ENCODE measurements around the gene TTC34.

Gene TTC34

DNA sequence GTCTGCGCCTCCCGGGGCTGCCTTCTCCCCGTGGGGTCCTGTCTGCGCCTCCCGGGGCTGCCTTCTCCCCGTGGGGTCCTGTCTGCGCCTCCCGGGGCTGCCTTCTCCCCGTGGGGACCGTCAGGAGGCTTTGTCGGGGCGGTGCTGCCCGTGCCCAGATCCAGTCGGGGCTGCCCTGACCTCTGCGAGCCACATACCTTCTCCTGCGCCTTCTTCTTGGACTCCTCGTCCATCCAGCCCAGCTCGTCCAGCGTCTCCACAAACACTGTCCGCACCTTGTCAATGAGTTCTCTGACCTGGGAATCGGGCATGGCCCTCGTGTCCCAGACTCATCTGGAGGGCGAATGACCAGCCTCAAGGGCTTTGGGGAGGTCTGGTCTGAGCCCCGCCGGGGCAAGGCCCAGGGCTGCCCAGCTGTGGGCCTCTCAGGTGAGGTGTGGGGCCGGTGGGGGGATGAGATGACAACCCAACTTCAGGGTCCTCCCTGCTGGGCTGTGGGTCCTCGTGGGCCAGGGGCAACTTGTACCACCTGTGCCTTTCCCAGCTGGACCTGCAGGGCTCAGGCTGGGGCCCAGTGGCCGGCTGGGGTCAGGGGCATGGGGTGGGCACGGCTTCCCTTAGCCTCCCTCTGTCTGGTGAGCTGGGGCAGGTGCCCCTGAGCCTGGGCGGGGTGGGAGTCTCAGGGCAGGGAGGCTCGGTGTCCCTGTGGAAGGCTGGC, 205.5 kb downstream of the TTC34 start:
- TF ChIP-seq, protein P1, sequence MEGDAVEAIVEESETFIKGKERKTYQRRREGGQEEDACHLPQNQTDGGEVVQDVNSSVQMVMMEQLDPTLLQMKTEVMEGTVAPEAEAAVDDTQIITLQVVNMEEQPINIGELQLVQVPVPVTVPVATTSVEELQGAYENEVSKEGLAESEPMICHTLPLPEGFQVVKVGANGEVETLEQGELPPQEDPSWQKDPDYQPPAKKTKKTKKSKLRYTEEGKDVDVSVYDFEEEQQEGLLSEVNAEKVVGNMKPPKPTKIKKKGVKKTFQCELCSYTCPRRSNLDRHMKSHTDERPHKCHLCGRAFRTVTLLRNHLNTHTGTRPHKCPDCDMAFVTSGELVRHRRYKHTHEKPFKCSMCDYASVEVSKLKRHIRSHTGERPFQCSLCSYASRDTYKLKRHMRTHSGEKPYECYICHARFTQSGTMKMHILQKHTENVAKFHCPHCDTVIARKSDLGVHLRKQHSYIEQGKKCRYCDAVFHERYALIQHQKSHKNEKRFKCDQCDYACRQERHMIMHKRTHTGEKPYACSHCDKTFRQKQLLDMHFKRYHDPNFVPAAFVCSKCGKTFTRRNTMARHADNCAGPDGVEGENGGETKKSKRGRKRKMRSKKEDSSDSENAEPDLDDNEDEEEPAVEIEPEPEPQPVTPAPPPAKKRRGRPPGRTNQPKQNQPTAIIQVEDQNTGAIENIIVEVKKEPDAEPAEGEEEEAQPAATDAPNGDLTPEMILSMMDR (IDR thresholded peaks at IDR 0.05; ENCODE audit: low read depth, low read length, missing control alignments) = no peak
- no peak for DNase-seq (ENCODE audit: extremely low read depth, low read depth)
- H3K4me3 ChIP-seq (replicated peaks; ENCODE audit: low read depth, low read length) = no peak overlapping the region

DNA sequence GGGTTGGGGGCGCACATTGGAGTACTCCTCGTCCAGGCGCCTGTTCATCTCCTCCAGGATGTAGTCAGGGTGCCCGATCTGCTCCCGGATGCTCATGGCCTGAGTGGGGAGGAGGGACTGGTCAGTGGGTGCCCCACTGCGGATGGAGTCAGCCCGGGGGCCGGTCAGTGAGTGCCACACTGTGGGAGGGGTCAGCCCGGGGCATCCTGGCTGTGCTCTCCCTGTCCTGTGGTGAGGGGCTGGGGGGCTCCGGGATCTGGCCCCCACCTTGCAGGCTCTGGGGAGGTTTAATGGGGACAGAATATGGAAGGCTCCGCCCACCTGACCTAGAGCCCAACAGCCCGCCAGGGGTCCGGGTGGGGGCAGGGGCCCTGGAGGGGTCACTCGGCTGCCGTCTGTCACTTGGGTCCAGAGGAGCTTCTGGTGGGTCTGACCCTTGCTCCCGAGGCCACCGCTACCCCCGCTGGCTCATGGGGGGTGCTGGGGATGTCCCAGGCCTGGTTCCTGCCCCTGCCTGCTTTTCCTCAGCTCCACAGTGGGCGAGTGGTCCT, 206.2 kb downstream of the TTC34 start:
- H3K4me3 ChIP-seq (replicated peaks; ENCODE audit: low read depth, low read length) = no peak overlapping the region
- TF ChIP-seq, protein P1 (IDR thresholded peaks at IDR 0.05; ENCODE audit: low read depth, low read length, missing control alignments) = no peak
- DNase-seq (ENCODE audit: extremely low read depth, low read depth) = no peak

DNA sequence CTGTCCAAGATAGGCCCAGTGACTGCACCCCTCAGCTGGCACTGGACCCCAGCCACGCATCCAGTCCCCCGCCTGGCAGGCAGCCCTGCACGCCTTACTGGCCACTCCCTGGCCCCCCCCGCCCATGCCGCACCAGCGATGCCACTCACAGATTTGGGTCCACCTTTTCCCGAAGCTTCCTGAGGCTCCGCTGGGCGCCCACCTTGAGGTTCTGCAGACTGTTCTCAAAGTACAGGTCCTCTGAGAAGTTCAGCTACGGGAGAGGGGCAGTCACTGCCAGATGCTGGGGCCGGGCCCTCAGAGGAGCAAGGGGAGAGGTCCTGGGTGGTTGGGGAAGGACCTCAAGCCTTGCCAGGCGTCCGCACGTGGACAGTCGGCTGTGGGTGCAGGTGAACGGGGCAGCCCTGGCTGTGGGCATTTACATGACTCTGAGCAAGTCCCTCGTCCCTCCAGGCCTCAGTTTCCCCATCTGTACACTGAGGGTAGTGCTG, 206.8 kb downstream of the TTC34 start:
- DNase-seq (ENCODE audit: extremely low read depth, low read depth) = no peak
- TF ChIP-seq, protein P1 (IDR thresholded peaks at IDR 0.05; ENCODE audit: low read depth, low read length, missing control alignments) = no peak
- no peak overlapping the region for H3K4me3 ChIP-seq (replicated peaks; ENCODE audit: low read depth, low read length)

DNA sequence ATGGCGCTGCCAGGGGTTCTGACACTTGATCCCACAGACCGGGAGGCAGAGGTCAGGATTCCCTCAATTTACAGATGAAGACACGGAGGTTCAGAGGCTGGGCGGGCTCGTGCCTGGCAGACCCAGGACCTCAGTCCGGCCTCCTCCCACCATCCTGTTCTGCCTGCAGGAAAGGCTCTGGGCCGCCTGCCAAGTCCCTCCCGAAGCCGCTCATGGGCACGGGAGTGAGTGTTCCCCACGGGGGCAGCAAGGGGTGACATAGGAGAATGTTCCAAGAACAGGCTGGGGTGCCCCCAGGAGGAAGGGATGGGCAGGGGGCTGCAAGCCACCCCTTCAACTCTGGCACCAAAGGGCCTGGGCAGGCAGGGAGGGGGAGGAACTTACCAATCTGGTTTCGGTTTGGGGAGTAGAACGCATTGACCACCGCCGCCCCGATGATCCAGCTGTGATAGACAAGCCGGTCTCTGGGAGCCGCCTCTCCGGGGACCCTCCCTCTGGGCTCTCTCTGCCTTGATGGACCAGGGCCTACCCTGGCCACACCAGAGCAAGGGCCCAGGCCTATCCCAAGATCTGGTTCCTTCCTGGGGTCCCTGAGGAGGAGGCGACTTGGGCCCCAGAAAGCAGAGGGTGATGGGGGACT, 207.4 kb downstream of the TTC34 start:
- no peak overlapping the region for H3K4me3 ChIP-seq (replicated peaks; ENCODE audit: low read depth, low read length)
- TF ChIP-seq, protein P1 (IDR thresholded peaks at IDR 0.05; ENCODE audit: low read depth, low read length, missing control alignments) = no peak
- DNase-seq (ENCODE audit: extremely low read depth, low read depth) = no peak

DNA sequence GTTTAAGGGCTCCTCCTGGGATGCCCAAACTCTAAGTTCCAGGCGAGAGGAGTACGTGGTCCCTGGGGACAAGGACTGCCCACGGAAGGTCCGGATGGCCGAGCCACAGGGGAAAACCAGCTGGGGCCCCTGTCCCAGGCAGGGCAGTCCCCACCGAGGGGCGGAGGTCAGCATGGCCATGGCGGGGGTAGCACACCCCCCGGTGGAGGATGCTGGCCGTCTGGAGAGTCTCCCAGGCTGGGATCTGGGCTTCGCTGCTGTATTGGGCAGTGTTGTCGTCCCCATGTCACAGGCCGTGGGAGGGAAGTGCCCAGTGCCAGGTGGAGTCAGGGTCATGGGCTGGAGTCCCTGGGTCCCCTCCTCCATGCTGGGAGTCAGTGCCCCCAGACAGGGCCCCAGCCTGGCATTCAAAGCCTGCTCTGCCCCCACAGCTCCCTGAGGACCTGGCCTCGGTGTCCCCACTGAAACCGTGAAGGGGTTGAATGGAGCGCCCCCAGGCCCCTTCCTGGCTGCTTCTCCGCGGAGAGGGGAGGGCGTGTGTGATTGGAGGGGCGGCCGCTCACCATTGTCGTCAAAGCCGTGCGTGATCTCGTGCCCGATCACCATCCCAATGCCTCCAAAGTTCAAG, 208.1 kb downstream of the TTC34 start:
- TF ChIP-seq, protein P1 (IDR thresholded peaks at IDR 0.05; ENCODE audit: low read depth, low read length, missing control alignments) = no peak
- no peak overlapping the region for H3K4me3 ChIP-seq (replicated peaks; ENCODE audit: low read depth, low read length)
- no peak for DNase-seq (ENCODE audit: extremely low read depth, low read depth)

DNA sequence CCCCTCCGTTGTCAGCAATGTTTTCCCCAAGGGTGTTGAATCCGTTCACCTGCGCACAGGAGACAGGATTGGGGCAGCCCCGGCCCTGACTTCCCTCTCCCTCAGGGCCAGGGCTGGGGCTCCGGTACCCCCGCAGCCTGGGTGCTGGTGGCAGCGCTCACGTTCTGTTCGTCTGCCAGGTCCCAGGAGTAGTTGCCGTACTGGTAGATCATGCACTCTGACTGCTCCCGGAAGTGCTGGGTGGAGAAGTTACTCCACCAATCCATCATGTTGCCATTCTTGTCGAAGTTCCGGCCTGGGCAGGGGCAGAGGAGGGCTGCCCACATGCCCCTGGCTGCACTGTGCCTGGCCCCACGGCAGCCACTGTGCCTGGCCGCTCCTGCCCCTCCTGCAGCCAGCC, 208.8 kb downstream of the TTC34 start:
- no peak for DNase-seq (ENCODE audit: extremely low read depth, low read depth)
- H3K4me3 ChIP-seq (replicated peaks; ENCODE audit: low read depth, low read length) = no peak overlapping the region
- TF ChIP-seq, protein P1 (IDR thresholded peaks at IDR 0.05; ENCODE audit: low read depth, low read length, missing control alignments) = no peak
